NOMO-1 treated with dmso at 0.1 percent for 144 hours (cell line): ENCODE measurements around the gene PBX3.

ENCODE experiments used
- DNase-seq: peaks from one replicate; lab custom pipeline; 2025; ENCODE audit not compliant: unreplicated experiment; lab: John Stamatoyannopoulos, UW

The PBX3 gene

DNA sequence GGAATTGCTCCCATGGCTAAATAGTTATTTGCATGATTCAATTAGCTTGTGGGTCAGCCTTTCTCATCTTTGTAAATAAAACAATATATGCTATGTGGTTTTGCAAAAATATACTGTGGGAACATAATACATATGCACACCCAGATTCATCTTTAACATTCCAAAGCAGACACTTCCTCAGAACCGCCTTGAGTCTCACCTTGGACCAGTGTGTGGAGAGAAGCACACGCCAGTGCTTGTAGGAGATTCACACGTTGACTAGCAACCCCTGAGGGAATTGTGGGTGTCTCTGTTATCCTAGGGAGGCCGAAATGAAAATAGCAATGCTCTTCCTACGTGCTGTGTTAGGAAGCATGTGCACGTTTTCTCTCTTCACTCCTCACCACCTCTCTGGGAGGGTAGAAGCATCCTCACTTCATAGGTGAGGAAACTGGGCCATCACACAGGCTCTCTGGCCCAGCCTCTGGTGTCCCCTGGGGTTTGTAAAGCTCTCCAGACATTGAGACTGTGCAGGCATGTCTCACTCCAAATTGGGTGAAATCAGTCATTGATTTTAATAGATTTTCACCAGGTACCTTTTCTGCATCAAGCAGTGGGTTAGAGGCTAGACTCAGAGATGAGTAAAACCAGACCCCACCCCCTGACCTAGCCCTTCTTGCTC, 221.7 kb downstream of the PBX3 start:
- no peak for DNase-seq

DNA sequence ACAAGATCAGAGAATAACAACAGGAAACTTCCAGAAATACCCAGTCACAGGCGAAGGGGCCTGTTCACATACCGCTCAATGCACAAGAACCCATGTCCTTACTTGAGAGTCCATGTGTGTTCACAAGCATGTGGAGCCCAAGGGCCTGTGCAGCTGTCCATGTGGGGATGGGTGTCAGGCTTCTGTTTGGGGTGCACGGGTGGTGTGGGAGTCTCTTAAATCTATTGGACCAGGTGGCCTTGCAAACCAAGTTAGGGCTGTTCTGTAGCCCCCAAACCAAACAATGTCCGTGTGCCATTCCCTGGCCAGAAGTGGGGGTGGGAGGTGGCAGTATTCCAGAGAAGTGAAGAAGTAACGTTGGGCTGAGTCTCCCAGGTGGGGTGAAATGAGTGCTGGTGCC, 222.3 kb downstream of the PBX3 start:
- no peak for DNase-seq

DNA sequence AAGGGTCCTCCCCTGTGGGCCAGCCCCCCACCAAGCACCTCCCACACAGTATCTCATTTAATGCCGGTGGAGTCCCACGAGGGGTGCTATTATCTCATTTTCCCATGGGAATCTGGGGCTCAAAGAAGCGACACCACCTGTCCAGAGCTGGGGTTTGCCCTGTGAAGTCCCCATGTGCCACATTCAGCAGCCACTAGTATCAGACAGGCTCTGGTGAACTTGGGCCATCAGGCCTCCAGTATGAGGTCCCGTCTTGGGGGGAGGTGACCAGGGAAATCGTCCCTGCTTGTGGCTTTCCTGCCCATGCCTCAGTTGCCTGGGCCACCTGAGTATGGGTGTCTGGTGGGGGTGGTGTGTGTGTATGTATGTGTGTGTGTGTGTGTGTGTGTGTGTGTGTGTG, 222.7 kb downstream of the PBX3 start:
- no peak for DNase-seq

DNA sequence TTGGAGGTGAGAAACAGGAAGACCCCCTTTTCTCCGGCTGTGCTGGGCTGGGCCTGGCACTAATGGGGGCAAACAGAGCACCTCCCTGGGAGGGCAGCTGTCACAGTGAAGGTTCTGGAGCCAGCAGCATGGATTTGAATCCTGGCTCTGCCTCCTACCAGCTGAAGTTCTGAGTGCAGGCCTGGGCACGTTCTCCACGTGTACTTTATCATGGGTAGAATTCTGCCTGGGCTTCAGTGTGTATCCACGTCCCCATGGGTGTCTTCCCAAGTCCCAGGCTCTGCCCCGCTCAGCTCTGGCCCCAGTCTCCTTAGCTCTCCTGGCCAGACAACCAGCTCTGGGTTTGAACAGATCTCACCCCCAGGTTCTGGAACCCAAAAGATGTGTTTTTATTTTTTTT, 223.2 kb downstream of the PBX3 start:
- no peak for DNase-seq

DNA sequence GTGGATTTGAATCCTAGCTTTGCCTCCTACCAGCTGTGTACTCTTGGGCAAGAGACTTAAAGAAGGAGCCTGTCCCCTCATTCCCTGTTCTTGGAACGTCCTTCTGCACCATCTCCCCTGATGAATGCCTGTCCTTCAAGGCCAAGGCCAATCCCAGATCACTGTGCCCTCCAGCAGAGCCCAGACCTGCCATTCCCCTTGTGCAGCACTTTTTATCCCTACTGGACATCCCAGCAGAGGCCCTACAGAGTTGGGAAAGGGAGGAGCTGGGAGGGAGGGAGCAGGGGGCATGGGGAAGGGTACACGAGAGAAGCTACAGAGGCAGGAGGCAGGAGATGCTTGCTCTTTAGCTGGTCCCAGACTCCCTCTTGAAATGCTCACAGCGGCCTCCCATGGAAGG, 223.9 kb downstream of the PBX3 start:
- DNase-seq, result no peak

DNA sequence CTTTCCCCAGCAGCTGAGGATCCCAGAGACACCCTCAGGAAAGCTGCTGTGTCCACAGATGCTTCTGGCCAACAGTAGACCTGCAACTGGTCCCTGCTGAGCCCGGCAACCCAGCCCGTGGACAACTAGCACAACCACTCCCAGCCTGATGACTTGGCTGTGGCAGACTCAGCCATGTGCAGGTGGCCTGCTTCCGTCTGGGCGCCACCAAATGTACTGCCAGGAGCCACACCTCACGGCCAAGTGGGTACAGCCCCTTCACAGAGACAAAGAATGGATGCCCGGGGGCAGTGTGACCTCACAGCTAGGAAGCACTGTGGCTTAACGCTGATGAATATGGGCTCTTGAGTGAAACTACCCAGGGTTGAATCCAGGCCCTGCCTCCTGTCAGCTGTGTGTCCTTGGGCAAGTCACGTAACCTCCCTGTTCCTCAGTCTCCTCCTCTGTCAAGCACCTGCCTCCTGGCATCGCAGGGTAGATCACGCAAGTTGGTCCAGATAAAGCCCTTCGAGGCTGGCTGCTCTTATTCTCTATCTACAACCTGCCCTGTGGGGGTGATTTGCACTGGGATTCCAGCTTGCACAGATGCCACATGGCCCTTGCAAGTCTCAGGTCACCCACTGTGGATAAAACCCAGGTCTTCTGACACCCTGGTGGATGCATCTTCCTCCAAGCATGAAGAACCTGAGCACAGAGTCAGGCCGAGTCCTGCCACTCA, 225.0 kb downstream of the PBX3 start:
- no peak for DNase-seq

DNA sequence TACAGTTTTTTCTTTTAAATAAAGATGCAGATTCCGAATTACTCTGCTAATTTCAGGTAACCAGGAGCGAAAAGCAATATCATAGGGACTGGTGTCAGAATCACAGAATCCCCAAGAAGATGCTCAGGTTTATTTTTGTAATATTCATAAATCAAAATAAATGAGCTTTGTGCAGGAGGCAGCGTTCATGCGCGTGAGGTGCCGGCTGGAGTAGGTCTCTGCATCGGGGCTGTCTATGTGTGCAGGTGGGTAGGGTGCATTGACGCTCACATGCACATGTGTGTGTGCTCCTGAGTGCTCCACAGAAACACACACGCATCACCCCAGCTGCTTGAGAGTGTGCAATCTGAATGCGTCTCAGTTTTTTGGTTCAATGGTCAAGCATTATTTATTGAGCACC, 226.4 kb downstream of the PBX3 start:
- no peak for DNase-seq

DNA sequence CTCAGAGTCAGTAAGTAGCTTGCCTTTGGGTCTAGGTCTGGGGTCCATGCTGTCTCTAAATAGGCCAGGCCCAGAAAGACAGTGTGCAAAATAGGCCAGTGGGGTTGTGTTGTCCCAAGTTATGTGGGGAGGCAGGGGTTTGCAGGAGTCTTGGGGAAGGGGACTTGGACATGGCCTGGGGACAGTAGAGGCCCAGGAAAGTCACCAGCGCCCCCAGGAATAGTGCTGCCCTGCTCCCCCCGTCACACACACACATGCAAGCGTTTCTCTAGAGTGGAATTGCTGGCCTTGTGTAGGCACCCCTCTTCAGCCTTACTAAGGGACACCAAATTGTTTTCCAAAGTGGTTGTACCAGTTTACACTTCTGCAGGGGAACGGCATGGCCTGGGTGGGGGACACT, 227.5 kb downstream of the PBX3 start:
- no peak for DNase-seq

DNA sequence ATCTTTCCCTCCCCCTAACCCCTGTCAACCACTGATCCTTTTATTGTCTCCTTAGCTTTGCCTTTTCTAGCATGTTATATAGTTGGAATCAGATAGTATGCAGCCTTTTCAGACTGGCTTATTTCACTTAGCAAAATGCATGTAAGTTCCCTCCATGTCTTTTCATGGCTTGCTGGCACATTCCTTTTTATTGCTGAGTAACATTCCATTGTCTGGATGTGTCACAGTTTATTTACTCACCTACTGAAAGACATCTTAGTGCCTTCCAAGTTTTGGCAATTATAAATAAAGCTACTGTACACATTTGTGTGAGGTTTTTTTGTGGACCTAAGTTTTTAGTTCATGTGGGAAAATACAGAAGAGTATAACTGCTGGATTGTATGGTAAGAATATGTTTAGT, 230.1 kb downstream of the PBX3 start:
- DNase-seq, result no peak

DNA sequence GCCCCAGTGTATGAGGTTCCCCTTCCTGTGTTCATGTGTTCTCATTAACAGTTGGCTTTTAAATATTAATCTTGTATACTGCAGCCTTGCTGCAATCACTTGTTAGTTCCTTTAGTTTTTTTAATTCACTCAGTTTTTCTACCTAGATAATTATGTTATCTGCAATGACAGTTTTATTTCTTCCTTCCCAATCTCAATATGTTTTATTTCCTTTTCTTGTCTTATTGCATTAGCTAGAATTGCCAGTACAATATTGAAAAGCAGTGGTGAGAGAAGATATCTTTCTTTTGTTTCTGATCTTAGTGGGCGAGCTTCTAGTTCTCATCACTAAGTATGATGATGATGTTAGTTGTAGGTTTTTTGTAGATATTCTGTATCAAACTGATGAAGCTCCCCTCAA, 232.2 kb downstream of the PBX3 start:
- no peak for DNase-seq

DNA sequence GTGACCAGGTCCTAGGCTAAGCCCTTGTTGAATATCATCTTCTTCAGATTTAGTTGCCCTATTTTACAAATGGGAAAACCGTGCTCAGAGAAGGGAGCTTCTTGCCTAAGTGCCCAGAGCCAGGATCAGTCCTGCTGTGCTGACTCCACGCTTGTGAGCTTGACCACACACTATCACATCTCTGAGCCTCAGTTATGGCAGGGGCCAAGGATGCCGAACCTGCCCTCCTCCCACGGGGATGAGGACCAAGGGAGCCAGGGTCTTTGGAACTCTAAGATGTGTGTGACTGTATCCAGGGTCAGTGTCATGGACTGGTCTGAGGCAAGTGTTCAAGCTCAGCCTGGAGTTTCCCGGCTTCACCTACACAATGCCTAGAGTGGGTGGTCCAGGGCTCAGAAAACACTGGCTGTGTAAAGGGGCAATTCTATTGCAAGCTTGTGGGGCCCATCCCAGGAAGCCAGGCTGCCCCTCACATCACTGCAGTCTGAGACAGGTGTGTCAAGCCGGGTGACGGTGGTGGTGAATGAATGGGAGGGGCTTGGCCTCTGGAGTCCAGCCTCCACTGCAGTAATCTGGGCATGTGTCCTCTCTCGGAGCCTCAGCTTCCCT, 235.7 kb downstream of the PBX3 start:
- DNase-seq, result no peak

DNA sequence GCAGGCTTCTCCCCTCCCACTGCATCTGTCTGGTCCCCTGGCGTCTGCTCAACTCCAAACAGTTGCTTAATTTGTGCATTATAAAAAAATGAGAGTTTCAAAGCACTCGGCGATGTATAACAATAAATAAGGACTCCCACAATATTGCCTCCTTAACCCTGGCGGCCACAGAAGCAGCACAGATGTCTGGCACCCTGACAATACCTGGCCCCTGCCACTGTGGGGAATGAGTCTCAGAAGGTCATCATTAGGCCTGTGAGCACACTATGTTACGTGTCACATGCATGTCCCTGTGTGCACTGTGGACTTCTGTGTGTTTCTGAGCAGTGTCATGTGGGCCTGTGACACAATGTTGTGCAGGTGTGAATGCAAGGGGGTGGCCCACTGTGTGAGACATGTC, 236.5 kb downstream of the PBX3 start:
- DNase-seq, result no peak

DNA sequence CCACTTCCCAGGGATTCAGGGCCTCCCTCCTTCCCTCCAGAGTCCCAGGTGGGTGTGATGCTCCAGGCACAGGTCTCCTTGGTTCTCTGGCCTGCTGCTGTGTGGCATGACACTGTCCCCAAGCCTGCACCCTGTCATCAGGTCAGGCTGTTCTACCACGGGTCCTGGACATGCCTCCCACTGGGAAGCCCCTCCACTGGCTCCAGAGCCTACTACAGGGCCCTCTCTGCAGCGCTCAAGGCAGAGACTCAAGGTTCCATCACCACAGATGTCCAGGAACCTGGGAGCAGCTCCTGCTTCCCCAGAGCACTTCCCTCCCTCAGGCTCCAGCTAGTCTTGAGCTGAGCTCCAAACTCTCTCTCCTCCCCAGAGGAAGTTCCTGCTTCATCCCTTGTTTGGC, 237.3 kb downstream of the PBX3 start:
- DNase-seq, result no peak

DNA sequence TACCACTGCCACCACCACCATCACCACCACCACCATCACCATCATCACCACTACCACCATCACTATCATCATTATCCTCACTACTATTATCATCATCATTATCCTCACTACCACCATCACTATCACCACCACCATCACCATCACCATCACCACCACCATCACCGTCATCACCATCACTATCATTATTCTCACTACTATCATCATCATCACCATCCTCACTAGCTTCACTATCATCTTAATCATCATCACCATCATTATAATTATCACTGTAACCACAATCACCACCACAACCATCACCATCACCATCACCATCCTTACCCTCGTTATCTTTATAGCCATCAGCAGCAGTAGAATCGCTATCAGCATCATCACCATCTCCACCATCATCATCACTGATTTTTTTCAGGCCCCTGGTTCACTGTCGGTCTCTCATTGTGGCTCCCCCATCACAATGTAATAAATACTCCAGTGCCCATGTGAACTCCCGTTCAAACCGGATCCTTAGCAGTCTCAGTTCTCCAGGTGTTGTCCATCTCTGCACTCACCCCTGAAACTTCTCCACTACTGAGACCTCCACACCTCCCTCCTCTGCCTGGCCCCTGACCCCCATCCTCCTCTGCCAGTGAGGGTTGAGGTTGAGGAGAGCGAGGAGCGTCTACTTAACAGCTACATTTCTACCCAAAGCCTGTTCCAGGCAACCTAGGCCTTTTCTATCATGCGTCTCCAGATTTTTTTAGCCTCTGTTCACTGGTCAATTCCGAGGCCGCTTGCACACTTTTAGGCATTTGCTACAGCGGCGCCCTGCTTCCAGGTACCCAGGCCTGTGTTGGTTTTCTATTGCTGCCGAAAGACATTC, 238.2 kb downstream of the PBX3 start:
- no peak for DNase-seq

DNA sequence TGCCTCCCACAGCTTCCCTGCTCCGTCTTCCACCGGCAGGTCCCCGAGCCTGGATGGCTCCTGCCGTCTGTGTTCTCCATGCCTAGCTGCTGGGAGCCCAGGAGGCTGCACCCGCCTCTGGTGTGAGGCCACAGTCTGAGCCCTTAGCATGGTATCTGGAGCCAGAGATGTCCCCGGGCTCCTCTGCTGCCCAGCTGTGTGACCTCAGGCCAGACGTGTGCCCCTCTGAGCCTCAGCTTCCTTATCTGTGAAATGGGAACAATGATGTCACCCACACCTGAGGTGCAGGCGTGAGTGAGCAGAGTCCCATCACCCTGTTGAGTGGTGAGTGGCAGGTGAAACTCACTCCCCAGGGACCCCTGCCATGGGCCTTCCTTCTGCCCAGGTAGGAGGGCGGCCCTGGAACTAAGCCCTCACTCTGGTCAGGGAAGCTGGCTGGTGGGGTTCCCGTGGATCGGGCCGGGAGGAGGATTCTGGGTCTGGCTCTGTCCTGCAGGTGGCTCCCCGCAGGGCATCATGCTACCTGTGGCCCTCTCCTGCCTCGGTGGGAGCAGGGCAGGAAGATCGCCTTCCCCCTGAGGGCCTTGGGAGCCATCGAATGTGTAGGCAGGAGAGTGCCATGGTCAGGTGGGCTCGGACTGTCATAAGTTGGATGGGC, 239.0 kb downstream of the PBX3 start:
- no peak for DNase-seq

DNA sequence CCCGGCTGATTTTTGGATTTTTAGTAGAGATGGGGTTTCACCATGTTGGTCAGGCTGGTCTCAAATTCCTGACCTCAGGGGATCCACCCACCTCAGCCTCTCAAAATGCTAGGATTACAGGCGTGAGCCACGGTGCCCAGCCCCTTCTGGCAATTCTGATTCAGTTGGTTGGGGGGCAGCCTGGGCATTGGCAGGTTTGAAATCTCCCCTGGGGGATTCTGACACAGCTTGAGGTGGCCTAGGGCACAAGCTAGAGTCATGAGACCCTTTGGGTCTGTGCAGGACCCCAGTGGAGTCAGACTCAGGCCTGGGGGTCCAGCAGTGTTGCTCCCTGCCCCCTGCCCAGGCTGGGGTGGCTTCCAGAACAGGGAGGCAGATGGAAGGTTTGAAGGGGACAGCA, 239.8 kb downstream of the PBX3 start:
- DNase-seq, result no peak

DNA sequence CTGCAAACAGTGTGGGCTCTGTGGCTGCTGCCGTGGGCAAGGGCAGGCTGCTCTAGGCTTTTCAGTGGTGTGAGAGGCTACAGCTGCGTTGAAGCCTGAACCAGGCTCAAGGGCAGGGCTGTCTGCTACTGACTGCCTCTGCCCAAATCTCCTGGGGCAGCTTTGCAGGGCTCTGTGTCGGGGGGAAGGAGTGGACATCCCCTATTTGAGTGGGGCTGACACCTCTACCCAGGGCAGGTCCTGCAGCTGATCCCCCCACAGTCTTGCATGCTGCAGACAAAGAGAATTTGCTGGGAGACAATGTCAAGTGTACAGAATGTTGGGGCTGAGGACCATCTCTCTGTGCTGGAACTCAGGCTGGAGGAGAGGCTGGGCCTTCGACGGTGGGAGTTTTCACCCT, 240.2 kb downstream of the PBX3 start:
- DNase-seq, result no peak

DNA sequence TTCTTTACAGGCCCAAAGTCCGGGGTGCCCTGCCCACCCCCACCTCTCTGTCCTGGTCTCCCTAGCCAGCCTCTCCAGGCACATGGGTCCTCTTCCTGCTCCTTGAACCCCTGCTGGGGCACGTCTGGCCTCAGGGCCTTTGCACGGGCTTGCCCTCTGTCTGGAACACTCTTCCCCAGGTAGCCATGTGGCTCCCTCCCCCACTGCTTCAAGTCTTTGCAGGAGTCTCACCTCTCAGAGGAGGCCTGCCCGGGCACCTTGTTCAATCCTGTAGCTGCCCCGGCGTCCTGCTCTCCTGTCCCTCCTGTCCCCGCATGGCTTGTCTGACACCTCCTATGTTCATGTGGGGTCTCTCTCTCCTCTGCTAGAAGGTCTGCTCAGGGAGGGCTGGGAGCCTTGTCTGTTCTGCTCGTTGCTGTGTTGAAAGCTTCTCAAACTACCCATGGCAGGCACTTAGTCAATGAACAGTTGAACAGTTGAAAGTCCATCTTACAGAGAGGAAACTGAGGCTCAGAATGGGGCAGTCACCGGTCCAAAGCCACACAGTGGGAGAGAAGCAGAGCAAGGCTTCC, 241.4 kb downstream of the PBX3 start:
- DNase-seq, result no peak

DNA sequence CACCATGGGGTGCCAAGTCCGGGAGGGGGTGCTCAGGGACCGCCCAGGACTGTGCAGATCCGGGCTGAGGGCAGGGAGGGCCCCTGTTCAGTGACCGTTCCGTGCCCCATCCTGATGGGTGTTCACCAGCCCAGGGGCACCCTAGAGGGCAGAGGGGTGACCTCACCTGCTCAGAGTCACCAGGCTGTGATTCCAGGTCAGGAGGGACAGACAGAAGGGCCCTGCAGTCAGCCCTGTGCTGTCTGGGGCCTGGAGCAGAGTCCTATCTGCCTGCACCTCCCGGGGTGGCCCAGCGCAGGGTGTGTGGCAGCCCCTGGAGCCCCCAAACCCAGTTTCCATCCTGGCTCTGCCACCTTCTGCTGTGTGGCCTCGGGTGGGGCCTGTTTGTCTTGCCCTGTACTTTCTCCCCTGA, 241.9 kb downstream of the PBX3 start:
- no peak for DNase-seq

DNA sequence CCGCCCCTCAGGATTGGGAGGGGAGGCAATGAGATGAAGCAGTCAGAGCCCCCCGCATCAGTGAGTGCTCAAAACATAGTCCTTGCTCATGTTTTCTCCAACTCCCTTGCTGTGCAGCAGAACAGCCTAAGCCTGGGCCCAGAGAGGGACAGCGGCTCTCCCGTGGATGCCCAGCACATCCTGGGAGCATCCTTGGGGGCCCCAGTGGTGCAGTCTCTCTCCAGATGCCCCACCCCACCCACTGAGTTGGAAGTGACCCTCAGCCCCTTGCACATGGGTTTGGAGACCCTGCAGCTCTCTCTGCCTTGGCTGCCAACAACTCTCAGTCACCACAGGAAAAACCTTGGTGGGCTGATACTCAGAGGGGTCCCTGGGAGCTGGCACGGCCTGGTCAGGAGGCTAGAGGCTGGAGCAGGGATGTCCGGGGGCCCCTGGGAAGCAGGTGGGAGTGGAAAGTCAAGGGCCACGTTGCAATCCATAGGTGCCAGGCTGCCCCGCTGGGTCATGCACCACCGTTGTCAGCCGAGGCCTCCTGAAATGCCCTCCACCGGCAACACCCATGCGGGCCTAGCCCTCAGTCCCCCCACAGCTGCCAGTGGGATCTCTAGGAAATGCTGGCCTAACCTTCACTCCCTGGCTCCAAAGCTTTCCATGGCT, 242.5 kb downstream of the PBX3 start:
- no peak for DNase-seq
